NCI-H2029 treated with DMSO at 0.1 percent for 48 hours (cell line): ENCODE measurements around the gene NPTN.
"Not testable (repeated sequence)": the region's sequence is repeated elsewhere in the genome, so short reads cannot be mapped to it uniquely, and the experiment has no call there.

Experiments used
- DNase-seq: peaks from one replicate; lab custom pipeline; 2025; lab: John Stamatoyannopoulos, UW

Gene NPTN

DNA sequence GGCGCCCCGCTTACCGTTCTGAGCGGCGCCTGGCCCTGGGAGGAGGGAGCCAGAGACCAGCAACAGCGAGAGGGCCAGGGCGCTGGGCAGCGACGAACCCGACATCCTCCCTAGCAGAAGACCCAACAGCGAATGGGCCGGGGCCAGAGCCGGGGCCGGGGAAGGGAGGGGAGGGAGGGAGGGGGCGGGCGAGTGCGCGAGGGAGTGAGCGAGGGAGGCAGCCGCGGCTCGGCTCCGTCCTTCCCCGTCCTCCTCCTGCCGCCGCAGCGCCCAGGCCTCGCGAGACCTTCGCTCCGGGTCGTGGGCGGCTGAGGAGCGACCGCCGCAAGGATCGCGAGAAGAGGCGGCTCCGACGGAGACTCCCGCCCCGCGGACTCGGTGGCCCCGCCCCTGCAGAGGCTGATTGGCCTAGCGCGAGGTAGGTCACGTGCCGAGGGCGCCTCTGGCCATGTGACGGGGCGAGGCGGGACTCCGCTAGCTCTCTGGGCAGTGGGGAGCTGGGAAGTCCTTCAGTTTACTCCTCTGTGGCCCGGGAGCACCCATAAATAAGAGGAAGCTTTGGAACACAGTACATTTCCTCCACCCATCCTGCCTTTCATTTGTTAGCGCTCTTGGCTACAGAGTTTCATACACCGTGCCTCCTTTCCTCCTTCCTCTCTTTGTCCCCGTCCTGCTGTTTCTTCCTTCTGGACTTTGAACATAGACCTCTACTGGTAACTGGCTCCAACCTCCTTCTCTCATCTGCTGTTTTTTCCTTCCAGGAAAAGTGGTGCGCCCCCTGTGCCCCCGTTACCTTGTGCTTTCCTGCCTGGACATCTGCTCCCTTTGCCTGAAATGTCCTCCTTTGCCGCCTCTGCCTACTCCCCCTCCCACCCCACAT is at the start of gene NPTN:
Gene NPTN, minus strand, starts transcription at position 279 of the 880 bp plus-strand sequence. Its CDS starts 174 bp downstream, at position 105.
- peak; percentile 34 for DNase-seq

DNA sequence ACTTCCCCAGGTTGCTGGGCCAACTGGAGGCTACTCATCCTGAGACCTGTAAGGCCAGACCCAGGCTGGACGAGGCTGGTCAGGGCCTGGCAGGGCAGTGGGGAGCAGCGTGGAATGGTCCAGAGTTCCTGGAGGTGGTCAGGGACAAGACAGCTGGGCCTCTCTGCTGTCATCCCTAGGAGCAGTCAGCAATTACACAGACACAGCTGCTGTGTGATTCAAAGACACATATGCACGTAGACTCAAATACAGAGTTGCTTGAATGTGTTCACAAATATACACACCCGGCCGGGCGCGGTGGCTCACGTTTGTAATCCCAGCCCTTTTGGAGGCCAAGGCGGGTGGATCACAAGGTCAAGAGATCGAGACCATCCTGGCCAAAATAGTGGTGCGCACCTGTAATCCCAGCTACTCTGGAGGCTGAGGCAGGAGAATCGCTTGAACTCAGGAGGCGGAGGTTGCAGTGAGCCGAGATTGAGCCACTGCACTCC is 49.5 kb upstream of the NPTN start:
- no peak for DNase-seq

DNA sequence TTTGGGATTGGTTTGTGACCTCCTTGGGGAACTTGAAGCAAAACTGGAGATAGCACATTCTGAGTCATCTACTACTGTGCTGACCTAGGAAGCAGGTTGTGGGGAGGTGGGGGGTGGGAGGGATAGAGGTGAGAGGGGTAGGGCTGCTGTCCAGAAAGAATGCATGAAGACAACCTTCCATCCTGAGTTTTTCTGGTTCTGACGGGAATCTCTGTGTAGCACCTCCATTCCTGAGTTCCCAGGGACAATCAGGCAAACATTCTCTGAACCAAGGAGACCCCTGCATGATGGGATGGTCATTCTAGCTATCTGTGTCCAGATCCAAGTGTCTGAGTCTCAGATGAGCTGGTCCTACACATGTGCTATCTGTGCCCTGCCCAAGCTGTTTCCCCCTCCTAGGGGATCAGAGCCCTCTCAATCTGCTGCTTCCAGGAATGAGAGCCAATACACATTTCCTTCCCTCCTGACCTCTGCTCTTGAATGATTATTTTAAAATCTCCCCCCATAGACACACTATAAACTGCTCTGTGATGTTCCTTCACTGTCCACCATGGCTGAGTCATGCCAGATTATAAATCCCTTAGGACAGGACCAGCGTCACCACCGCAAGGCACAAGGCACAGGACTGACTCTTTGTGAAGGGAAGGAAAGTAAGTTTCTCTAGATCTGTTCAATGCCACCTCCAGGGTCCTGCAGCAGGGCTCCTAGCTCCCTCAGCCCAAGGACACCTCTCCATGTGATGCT is 48.8 kb upstream of the NPTN start:
- DNase-seq, result no peak

DNA sequence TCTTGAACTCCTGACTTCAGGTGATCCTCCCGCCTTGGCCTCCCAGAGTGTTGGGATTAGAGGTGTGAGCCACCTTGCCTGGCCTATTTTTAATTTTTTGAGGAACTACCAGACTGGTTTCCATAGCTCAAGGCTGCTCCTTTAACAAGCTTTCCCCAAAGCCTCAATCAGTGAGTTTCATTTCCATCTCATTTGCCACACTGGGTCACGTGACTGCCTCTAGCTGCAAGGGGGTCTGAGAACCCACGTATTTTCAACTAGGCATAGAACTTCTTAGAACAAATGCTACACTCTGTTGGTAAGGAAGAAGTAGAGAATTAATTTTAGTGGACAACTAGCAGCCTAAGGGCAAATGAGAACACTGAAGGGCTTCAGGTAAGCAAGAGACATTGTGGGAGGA is 47.9 kb upstream of the NPTN start:
- no peak for DNase-seq

DNA sequence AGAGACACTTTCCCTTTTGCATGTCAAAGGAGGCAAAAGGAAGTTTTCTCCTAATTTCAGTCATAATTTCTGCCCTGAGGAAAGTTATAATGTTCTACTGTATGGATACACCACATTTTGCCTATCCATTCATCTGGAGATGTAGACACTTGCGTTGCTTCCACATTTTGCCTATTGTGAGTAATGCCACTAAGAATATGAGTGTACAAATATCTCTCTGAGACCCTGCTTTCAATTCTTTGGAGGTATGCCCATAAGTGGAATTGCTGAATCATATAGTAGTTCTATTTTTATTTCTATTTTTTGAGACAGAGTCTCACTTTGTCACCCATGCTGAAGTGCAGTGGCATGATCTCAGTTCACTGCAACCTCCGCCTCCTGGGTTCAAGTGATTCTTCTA is 47.4 kb upstream of the NPTN start:
- no peak for DNase-seq

DNA sequence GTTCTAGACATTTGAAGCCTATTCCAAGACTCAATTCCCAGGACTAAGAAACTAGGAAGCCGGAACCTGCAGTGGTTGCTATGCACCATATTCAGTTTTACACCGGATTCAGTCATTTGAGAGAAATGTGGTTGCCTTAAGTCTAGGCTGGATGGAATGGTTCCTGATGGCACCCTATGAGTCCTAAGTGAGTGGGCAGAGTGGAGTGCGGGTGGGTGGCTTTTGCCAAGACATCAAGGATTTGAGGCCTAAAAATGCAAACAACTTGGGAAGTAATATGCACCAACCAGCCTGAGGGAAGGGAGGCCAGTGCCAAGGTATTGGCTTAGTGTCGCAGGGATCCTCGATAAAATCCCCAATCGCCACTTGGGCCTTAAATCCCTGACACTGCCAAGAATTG is 46.8 kb upstream of the NPTN start:
- no peak for DNase-seq

DNA sequence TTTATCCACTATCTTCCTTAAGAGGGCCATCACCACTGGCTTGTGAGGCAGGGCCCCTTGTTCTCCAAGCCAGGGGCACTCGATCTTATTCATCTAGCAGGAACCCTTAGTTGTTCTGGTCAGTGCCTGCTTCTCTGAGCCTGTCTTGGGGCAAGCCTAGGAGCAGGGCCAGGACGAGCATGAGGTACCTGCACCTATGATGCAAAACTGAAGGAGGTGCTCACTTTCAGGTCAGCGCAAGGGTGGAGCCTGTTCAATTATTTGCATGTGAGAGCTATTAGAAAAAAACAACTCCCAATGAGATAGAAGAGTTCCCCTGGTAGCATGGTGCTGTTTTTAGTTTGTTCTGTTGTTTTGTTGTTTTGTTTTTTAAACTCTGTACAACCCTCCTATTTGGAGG is 46.0 kb upstream of the NPTN start:
- no peak for DNase-seq

DNA sequence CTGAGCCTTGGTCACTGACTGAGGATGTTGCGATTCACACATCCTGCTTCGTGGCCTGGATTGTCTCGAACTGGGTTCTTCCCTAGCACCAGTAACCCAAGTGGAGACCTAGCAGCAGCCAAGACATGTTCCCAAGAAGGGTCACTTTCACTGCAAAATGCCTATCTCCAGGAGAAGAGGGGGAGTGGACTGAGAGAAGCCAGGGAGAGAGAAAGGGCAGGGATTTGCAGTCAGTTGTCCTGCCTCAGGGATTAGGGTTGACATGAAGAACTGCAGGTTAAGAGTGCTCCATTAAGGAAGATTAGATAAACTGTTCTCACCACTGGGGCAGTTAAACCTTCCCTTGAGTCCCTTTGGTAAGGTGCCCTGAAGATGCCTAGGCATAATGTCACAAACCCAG is 45.3 kb upstream of the NPTN start:
- DNase-seq, result no peak

DNA sequence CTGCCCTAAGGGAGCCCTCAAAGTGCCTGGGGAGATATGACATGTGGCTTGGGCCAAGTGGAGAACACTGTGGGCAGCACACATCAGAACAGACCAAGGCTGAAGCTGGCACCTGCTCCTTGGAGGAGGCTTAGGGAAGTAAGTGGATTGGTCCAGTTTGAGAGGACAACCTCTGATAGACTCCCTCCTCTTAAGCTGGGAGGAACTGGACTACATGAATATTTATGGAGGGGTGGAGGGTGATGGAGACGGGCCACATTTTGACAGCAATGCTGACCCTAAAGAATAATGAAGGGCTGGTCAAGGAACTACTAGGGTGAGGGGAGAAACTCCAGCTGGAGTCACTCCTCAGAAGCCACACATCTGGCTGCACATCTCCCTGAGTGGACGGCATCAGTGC is 44.5 kb upstream of the NPTN start:
- DNase-seq, result no peak

DNA sequence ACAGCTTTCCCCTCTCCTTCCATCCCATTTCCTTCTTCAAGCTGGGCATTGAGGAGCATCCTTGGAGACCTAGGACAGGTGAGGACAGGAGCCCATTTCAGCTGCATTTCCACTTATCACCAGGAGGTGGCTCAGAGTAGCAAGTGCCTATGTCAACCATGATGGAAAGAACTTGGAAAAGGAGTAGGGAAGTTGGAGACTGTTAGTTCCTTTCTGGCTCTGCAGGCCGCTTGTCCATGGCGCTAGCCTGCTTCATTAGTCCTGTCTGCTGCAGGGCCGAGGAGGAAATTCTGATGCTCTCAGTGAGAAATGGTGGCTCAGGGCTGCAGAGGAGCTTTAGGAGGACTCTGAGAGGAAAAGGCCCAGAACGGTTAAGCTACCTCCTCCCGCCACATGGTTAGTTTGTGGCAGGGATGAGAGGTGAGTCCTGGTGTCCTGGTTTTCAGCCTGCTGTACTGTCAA is 44.0 kb upstream of the NPTN start:
- peak; percentile 31 for DNase-seq

DNA sequence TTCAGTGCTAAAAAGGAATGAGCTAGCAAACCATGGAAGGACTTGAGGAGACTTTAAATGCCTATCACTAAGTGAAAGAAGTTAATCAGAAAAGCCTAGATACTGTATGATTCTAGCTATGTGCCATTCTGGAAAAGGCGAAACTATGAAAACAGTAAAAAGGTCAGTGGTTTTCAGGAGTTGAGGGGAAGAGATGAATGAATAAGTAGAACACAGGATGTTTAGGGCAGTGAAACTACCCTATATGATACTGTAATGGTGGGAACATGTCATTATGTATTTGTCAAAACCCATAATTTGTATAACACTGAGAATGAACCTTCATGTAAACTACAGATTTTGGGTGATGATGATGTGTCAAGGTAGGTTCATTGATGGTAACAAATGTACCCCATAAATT is 41.4 kb upstream of the NPTN start:
- DNase-seq, result no peak

DNA sequence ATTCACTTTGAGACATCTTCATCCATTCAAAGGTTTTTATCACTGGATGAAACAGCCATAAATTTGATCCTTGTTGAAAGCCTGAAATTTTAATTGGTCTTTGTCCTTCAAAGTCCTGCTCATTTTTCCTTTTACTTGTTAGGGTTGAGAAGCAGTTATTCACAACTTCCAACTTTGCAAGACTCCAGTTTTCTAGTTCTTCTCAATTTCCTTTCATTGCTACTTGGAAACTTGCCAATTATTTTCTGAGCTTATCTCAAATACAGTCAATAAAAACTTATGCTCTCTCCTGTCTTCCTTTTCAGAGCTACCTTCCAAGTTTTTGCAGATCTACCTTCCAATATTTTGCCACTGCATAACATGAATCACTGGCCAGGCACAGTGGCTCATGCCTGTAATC is 27.3 kb upstream of the NPTN start:
- DNase-seq, result no peak

DNA sequence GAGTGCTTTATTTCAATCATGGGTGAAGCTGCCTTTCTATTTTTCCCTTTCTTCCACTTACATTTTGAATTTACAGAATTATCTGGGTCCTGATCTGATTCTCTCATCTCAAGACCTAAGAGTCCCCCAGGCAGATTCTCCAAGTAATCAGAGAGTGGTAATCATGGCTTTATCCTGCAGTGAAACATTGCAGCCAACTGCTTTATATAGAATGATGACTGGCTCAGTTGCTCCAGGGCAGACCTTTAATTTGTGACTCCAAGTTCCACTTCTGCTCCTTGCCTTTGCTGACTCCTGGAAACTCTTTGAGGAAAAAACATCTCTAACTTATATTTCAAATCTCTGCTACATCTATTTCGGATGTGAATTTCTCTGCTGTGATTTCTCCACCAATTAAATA is 25.5 kb upstream of the NPTN start:
- DNase-seq, result no peak

DNA sequence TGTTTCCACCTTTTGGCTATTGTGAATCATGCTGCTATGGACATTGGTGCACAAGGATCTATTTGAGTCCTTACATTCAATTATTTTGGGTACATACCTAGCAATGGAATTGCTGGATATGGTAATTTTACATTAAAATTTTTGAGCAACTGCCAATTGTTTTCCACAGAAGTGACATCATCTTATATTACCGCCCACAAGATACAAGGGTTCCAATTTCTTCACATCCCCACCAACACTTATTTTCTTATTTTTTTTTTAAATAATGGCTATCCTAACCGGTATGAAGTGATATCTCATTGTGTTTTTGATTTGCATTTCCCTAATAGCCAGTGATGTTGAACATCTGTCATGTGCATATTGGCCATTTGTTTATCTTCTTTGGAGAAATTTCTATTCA is 22.5 kb upstream of the NPTN start:
- DNase-seq, result no peak

DNA sequence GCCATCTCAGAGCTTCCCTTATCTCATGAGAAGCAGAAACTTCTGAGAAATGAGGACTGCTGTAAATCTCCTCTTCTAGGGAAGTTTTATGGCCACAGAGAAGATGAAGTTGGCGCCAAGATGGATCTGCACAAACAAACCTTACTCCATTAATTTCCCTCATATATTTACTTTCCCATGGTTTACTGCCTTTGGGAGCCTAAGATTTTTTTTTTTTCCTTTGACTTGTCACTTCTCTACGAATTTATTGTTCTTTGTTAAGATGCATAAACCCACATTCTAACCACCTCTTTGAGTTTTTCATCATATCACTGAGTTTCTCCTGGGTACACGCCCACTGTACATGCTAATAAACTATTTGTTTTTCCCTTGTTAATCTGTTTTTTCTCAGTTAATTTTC is 21.5 kb upstream of the NPTN start:
- DNase-seq, result no peak

DNA sequence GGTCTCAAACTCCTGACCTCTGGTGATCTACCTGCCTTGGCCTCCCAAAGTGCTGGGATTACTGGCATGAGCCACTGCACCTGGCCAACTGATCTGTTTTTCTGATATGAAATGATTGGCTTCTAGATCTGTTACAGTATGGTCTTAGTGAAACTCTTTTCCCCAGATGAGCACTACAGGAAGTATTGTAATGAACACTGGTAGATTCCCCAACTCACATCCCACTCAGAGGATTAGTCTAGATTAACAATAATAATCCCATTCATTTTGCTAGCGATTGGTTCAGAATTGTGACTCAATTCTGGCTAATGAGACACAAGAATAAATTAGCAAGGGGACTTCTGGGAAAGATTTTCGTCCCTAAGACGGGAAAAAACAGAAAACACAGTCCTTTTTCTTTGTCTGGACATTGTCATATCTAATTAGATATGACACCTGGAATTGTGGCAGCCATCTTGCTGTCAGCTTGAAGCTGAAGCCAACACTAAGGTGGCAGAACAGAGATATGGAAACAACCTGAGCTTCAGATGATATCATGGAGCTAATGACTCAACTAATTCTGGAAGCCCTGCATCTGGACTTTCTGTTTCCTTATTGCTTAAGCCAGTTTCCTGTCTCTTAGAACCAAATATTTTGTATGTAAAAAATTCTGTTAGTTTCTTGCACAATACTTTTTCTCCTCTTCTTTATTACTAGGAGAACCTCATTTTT is 17.4 kb upstream of the NPTN start:
- DNase-seq, result no peak

DNA sequence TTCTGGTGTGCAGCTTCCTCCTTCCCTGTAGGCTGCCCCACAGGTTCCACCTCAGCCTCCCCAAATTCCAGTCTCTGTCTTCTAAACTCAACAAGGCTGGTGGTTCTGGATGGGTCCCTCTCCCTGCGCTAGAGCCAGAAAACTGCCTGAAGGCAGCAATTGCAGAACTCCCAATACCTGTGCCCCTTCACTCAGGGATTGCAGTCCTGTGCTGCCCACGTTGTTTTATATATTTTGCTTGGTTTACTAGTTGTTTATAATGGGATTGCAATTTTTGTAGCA is 14.8 kb upstream of the NPTN start:
- DNase-seq, result no peak

DNA sequence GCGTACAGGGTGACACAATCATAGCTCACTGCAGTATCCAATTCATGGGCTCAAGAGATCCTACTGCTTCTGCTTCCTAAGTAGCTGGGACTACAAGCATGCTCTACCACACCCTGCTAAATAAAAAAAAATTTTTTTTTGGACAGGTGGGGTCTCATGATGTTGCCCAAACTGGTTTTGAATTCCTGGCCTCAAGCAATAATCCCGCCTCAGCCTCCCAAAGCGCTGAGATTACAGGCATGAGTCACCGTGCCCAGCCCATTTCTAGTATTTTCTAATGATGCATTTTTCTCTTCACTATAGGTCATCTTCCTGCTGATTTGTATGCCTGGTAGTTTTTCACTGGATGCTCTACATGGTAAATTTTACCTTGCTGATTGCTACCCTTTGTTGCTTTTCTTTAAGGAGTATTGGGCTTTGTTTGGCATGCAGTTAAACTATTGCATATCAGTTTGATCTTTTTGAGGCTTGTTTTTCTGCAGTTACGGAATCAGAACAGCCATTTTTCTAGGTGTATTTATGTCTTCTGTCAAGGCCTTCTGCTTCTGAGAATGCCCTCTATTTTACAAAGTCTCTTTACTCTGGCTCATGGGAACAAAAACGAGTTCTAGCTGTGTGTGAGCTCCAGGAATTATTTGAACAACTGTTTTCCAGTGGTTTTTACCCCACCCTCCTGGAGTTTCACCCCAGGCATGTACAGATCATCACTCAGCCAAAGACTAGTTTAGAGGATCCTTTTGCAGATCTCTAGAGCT is 14.2 kb upstream of the NPTN start:
- DNase-seq, result no peak

DNA sequence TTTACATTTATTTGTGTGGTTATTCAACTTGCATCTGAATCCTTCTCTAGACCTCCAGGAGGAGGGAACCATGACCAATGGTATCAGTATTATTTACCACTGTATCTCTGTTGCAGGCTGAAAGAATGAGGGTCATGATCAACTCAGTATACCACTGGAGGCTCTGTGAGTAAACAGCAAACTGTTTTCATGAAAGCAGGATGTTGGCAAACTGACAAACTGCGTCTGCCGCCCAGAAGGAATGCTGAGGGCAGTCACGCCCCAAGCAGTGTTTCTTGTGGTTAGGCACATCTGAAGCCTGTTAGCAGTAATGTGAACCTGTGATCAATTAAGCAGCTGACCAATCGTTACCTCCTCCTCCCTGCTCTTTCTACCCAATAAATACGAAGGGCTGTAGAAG is 6.3 kb upstream of the NPTN start:
- DNase-seq, result not testable (repeated sequence)

DNA sequence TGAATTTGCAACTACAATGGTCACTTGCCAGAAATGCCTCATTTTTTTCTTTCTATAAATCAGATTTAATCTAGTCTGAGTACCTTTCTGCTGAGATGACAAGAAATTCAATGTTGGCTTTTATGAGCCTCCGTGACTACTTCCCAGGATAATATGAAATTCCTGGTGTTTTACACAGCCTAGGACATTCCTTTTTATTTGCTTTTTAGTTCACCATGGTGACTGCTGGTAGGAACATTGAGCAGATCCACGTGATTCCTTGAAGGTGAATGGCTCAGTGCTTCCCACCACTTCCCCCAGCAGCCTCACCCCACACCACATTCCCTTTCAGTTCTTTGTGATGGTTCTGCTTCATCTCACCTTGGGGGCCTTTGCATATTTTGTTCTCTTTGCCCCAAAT is 4.3 kb upstream of the NPTN start:
- no peak for DNase-seq

DNA sequence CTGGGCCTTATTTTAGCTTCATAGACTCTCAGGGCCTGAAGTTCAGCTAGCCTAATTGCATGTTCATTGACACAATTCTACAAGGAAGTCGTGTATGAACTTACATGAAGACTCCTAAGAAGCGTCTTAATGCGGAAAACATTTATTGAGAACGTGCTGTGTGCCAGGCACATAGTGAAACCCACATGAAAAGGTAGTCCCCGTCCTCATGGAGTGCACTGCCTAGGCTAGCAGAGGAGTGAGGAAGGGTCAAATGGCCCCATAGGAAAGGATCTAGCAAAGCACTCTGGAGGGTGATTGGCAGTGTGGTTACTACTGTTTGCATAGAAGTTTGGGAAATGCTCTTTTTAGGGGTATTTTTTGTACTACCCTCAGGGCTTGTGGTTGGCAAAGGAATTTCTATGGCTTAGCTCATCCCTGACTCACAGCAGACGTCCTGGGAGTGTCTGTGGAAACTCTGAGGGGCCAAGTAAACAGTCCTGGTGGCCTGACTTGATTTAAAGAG is 854 bp upstream of the NPTN start:
- no peak for DNase-seq

DNA sequence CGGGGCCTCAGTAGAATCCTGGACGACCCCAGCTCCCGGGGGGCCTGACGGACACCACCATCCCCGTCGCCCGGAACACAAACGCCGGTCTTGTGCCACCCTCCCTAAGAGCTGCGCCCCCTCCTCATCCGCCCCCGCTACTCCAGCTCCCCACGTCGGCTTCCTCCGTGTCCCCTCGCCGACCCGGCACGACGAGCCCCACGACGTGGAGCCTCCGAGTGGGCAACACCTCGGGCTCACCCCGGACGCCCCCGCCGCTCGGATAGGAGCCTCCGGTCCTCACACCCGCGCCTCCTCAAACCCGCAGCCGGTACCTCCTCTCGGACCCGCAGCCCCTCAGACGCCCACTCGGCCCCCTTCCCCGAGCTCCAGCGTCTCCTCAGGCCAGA is 525 bp downstream of the NPTN start:
- DNase-seq, result no peak
